ENCODE results near the gene CD68. TPM values are rescaled to one million over a fixed set of nuclear protein-coding genes. Genes with fewer than 3 reads are reported as not detected.

CD68 gene
- total RNA-seq, 2 donors from 2014 or later, result 20.8 to 51.1 TPM

- H3K36me3 Mint-ChIP-seq, result peaks cover 23% of the 10 kb centered on the region
- no peaks in the 10 kb centered on the region for H3K9me3 Mint-ChIP-seq
- H3K4me1 Mint-ChIP-seq (ENCODE audit: low read depth in 2 of 2), result peaks cover 37 to 38% of the 10 kb centered on the region in 2 donors
- no peak for DNase-seq (ENCODE audit: low spot score)
- H3K4me3 Mint-ChIP-seq, result no peak overlapping the region
- no peak overlapping the region for H3K27ac Mint-ChIP-seq
- ATAC-seq, result no peak
- no peaks in the 10 kb centered on the region for H3K27me3 Mint-ChIP-seq
Observed at GRCh38 chr17:7569571-7569970, 9.9 kb upstream of the CD68 start.

- Mint-ChIP-seq H3K27me3 (no peaks in the 10 kb centered on the region), H3K4me3 (peak overlapping the region; percentile 90), H3K27ac (peak overlapping the region; percentile 96 to 99), H3K9me3 (no peaks in the 10 kb centered on the region), H3K36me3 (peaks cover 31% of the 10 kb centered on the region), H3K4me1 (ENCODE audit: low read depth in 2 of 2) (peaks cover 43 to 46% of the 10 kb centered on the region in 2 donors)
- ATAC-seq, result no peak
- no peak for DNase-seq (ENCODE audit: low spot score)
Observed at GRCh38 chr17:7570351-7570750, 9.1 kb upstream of the CD68 start.

- Mint-ChIP-seq H3K27ac (peak overlapping the region; percentile 96 to 99), H3K4me1 (ENCODE audit: low read depth in 2 of 2) (peaks cover 61 to 64% of the 10 kb centered on the region in 2 donors), H3K36me3 (peaks cover 43% of the 10 kb centered on the region), H3K27me3 (no peaks in the 10 kb centered on the region), H3K9me3 (no peaks in the 10 kb centered on the region), H3K4me3 (peak overlapping the region; percentile 90)
- DNase-seq (ENCODE audit: low spot score), result no peak
- ATAC-seq, result no peak
Observed at GRCh38 chr17:7572338-7572587, 7.2 kb upstream of the CD68 start.

DNA sequence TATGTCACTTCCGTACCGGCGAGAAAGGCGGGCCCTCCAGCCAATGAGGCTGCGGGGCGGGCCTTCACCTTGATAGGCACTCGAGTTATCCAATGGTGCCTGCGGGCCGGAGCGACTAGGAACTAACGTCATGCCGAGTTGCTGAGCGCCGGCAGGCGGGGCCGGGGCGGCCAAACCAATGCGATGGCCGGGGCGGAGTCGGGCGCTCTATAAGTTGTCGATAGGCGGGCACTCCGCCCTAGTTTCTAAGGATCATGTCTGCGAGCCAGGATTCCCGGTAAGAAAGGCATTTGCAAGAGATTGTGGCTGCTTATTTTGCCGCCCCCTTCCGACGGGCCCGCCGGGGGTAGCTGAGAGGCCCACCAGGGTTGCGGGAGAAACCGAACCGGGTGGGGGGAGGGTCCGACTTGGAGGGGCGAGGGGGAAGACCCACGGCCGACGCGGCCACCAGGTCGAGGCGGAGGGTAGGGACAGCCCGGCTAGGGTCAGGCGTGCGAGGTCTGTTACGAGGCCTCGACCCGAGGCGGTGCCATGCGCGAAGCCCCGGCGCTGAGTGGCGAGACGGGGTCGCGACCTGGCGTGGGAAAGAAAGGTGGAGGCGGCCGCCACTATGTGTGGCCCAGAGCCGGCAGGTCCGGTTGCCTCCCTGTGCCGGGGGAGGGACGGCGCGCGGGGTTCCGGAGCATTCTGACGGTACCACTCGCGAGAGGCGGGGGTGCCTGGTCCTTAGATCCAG lies 6.7 kb upstream of the CD68 start:
- Mint-ChIP-seq H3K4me1 (ENCODE audit: low read depth in 2 of 2) (peaks cover 62 to 64% of the 10 kb centered on the region in 2 donors), H3K27me3 (no peaks in the 10 kb centered on the region), H3K9me3 (no peaks in the 10 kb centered on the region), H3K4me3 (peak overlapping the region; percentile 90), H3K27ac (peak overlapping the region; percentile 96 to 99), H3K36me3 (peaks cover 40% of the 10 kb centered on the region)
- DNase-seq (ENCODE audit: low spot score) (peak; percentile 100), ATAC-seq (peak; percentile 91 to 93)

GRCh38 chr17:7573324-7574080 lies 5.9 kb upstream of the CD68 start:
- Mint-ChIP-seq H3K27me3 (no peaks in the 10 kb centered on the region), H3K9me3 (no peaks in the 10 kb centered on the region), H3K27ac (peak overlapping the region; percentile 96 to 99), H3K4me3 (peak overlapping the region; percentile 90), H3K36me3 (peaks cover 43% of the 10 kb centered on the region), H3K4me1 (ENCODE audit: low read depth in 2 of 2) (peaks cover 69% of the 10 kb centered on the region in 2 donors)
- ATAC-seq (peak; percentile 68 to 72), DNase-seq (ENCODE audit: low spot score) (peak; percentile 94)

- H3K36me3 Mint-ChIP-seq, result peaks cover 47% of the 10 kb centered on the region
- no peaks in the 10 kb centered on the region for H3K27me3 Mint-ChIP-seq
- H3K4me1 Mint-ChIP-seq (ENCODE audit: low read depth in 2 of 2), result peaks cover 75 to 78% of the 10 kb centered on the region in 2 donors
- no peak for DNase-seq (ENCODE audit: low spot score)
- H3K9me3 Mint-ChIP-seq, result no peaks in the 10 kb centered on the region
- H3K27ac Mint-ChIP-seq, result peak overlapping the region; percentile 96 to 99
- peak overlapping the region; percentile 90 for H3K4me3 Mint-ChIP-seq
- ATAC-seq, result no peak
Observed at GRCh38 chr17:7574176-7574953, 5.1 kb upstream of the CD68 start.

- Mint-ChIP-seq H3K9me3 (no peaks in the 10 kb centered on the region), H3K27me3 (no peaks in the 10 kb centered on the region), H3K4me1 (ENCODE audit: low read depth in 2 of 2) (peaks cover 82 to 85% of the 10 kb centered on the region in 2 donors), H3K36me3 (peaks cover 55% of the 10 kb centered on the region), H3K27ac (peak overlapping the region; percentile 96 to 99), H3K4me3 (peak overlapping the region; percentile 90)
- ATAC-seq, result no peak
- DNase-seq (ENCODE audit: low spot score), result no peak
Observed at GRCh38 chr17:7575481-7575883, 4.0 kb upstream of the CD68 start.

DNA sequence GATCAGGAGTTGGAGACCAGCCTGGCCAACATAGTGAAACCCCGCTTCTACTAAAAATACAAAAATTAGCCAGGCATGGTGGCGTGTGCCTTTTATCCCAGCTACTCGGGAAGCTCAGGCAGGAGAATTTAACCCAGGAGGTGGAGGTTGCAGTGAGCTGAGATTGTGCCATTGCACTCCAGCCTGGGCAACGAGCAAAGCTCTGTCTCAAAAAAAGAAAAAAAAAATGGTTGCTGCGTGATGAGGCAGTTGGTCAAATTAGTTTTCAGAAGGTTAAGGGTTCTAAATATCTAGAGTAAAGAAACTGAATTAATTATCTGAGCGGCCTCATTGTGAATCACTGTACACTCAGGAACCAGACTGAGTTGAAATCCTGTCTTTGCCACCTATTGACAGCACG lies 3.5 kb upstream of the CD68 start:
- no peaks in the 10 kb centered on the region for H3K9me3 Mint-ChIP-seq
- DNase-seq (ENCODE audit: low spot score) (no peak), ATAC-seq (no peak)
- peaks cover 51% of the 10 kb centered on the region for H3K36me3 Mint-ChIP-seq
- peak overlapping the region; percentile 90 for H3K4me3 Mint-ChIP-seq
- H3K27ac Mint-ChIP-seq, result peak overlapping the region; percentile 96 to 99
- H3K4me1 Mint-ChIP-seq (ENCODE audit: low read depth in 2 of 2), result peaks cover 84 to 85% of the 10 kb centered on the region in 2 donors
- no peaks in the 10 kb centered on the region for H3K27me3 Mint-ChIP-seq

DNA sequence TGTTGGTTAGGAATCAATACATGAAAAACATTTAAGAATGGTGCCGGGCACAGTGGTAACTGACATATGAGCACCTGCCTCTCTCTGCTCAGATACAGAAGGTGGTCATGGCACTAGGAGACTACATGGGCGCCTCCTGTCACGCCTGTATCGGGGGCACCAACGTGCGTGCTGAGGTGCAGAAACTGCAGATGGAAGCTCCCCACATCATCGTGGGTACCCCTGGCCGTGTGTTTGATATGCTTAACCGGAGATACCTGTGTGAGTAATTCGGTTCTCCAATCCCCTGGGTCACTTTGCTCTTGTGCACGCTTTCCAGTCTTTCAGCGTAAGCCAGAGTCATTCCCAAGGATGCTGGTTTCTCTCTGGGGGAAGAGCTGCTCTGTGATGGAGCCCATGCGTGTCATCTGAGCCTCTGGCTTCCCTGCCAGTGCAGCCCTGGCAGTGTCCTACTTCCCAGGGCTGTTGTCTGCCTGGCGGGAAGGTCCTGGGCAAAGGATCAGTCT lies 3.0 kb upstream of the CD68 start:
- peaks cover 82 to 85% of the 10 kb centered on the region in 2 donors for H3K4me1 Mint-ChIP-seq (ENCODE audit: low read depth in 2 of 2)
- H3K4me3 Mint-ChIP-seq, result peak overlapping the region; percentile 90
- ATAC-seq (no peak), DNase-seq (ENCODE audit: low spot score) (no peak)
- no peaks in the 10 kb centered on the region for H3K9me3 Mint-ChIP-seq
- H3K27ac Mint-ChIP-seq, result peak overlapping the region; percentile 96 to 99
- H3K27me3 Mint-ChIP-seq, result no peaks in the 10 kb centered on the region
- peaks cover 48% of the 10 kb centered on the region for H3K36me3 Mint-ChIP-seq

DNA sequence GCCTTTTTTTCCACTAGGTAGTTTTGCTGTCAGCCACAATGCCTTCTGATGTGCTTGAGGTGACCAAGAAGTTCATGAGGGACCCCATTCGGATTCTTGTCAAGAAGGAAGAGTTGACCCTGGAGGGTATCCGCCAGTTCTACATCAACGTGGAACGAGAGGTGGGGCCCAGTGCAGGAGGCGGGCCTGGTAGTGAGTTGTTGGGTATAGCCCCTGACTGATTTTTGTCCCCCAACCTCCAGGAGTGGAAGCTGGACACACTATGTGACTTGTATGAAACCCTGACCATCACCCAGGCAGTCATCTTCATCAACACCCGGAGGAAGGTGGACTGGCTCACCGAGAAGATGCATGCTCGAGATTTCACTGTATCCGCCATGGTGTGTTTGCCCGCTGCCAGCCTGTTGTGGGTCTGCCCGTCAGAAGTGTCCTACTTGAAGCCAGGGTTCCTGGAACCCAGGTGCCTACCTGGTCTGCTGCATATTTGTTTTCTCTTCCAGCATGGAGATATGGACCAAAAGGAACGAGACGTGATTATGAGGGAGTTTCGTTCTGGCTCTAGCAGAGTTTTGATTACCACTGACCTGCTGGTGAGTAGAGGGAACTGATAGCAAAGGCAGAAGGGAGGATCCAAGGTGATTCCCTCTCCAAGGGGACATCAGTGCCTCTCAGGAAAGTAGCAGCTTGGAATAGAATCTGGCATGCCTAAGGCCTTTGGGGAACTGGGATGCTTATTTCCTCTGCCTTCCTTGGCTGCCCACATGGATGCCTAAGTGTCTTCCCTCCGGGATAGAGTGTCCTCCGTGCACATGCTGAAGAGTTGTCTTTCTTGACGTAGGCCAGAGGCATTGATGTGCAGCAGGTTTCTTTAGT lies 1.9 kb upstream of the CD68 start:
- DNase-seq (ENCODE audit: low spot score), result no peak
- H3K36me3 Mint-ChIP-seq, result peaks cover 46% of the 10 kb centered on the region
- no peaks in the 10 kb centered on the region for H3K27me3 Mint-ChIP-seq
- H3K4me3 Mint-ChIP-seq, result peak overlapping the region; percentile 90
- ATAC-seq, result no peak
- H3K9me3 Mint-ChIP-seq, result no peaks in the 10 kb centered on the region
- peak overlapping the region; percentile 96 to 99 for H3K27ac Mint-ChIP-seq
- H3K4me1 Mint-ChIP-seq (ENCODE audit: low read depth in 2 of 2), result peaks cover 76 to 87% of the 10 kb centered on the region in 2 donors

- no peak for DNase-seq (ENCODE audit: low spot score)
- peaks cover 72 to 85% of the 10 kb centered on the region in 2 donors for H3K4me1 Mint-ChIP-seq (ENCODE audit: low read depth in 2 of 2)
- H3K27ac Mint-ChIP-seq, result peak overlapping the region; percentile 96 to 99
- H3K9me3 Mint-ChIP-seq, result no peaks in the 10 kb centered on the region
- ATAC-seq, result no peak
- H3K4me3 Mint-ChIP-seq, result peak overlapping the region; percentile 79
- peaks cover 34% of the 10 kb centered on the region for H3K36me3 Mint-ChIP-seq
- no peaks in the 10 kb centered on the region for H3K27me3 Mint-ChIP-seq
Observed at GRCh38 chr17:7579834-7580603, 581 bp downstream of the CD68 start.

Measured in natural killer cell treated with Interleukin-12 subunit alpha and Interleukin-12 subunit beta and Interleukin-15 and Interleukin-18, amount 100 ng/mL, for 72 hours (primary cell).